NB4 (cell line): ENCODE data around the gene MCTP1.

Experiments used
- DNase-seq: peaks from one replicate; pipeline ENCODE4 v3.0.0; 2010; ENCODE audit warnings: low read depth
- H3K4me3 ChIP-seq: one replicate; pipeline ENCODE4 v1.5.1; 2011; ENCODE audit warnings: mild to moderate bottlenecking, low read depth, low read length, moderate library complexity
- CTCF ChIP-seq: IDR thresholded peaks from one replicate; pipeline ENCODE4 v1.5.1; 2012; ENCODE audit warnings: low read depth, low read length
- MAX ChIP-seq: IDR thresholded peaks from 2 replicates; pipeline ENCODE4 v1.6.1; 2011; ENCODE audit warnings: low read depth, low read length
- MYC ChIP-seq: IDR thresholded peaks from 2 replicates; pipeline ENCODE4 v1.6.1; 2011; ENCODE audit warnings: low read depth, low read length
- POLR2A ChIP-seq: IDR thresholded peaks from 2 replicates; pipeline ENCODE4 v1.6.1; 2011; ENCODE audit warnings: mild to moderate bottlenecking; ENCODE audit not compliant: insufficient read length; ENCODE audit errors: extremely low read depth

The MCTP1 gene

GRCh38 chr5:94689908-94690307, 595.0 kb downstream of the MCTP1 start:
- no peak for DNase-seq
- TF ChIP-seq POLR2A (no peak), MAX (no peak), MYC (no peak), CTCF (no peak)
- no peak overlapping the region for H3K4me3 ChIP-seq

- H3K4me3 ChIP-seq, result no peak overlapping the region
- no peak for TF ChIP-seq POLR2A
- no peak for DNase-seq
These were observed 601.9 kb downstream of the MCTP1 start for GRCh38 chr5:94682814-94683520.

- DNase-seq, result no peak
- no peak overlapping the region for H3K4me3 ChIP-seq
- TF ChIP-seq CTCF, result no peak
- no peak for TF ChIP-seq POLR2A
These were observed 608.8 kb downstream of the MCTP1 start for GRCh38 chr5:94675965-94676618.

- H3K4me3 ChIP-seq, result no peak overlapping the region
- DNase-seq, result no peak
- TF ChIP-seq POLR2A, result no peak
- no peak for TF ChIP-seq MAX
- no peak for TF ChIP-seq MYC
- TF ChIP-seq CTCF, result no peak
These were observed 610.2 kb downstream of the MCTP1 start for GRCh38 chr5:94674490-94675382.

- DNase-seq, result no peak
- no peak overlapping the region for H3K4me3 ChIP-seq
- no peak for TF ChIP-seq MAX
- TF ChIP-seq POLR2A, result no peak
- no peak for TF ChIP-seq MYC
These were observed 612.1 kb downstream of the MCTP1 start for GRCh38 chr5:94672746-94673145.

- DNase-seq, result no peak
- H3K4me3 ChIP-seq, result no peak overlapping the region
- no peak for TF ChIP-seq CTCF
- TF ChIP-seq MAX, result no peak
- no peak for TF ChIP-seq MYC
- TF ChIP-seq POLR2A, result no peak
These were observed 614.2 kb downstream of the MCTP1 start for GRCh38 chr5:94670726-94671125.
